GM12878 (cell line): ENCODE results near the gene MAMDC4. TPM values are rescaled to one million over a fixed set of nuclear protein-coding genes. Genes with fewer than 3 reads are reported as not detected.

Experiments
- ATAC-seq: fragments of 200-7000 bp; cut with Tn5 transposase; 3 replicates; pipeline ENCODE4 v1.9.1; 2020; ENCODE audit warnings: mild to moderate bottlenecking, moderate library complexity
- BruUV-seq: library from RNA; stranded (reverse); fragments of 400-500 nt; replicated peaks from 2 replicates; lab custom pipeline; 2021; lab: Mats Ljungman, UMichigan
- CTCF ChIA-PET: fragments of 300-600 bp; sonication (Branson Sonifier 250); formaldehyde crosslinking; extraction: SDS; loops from one replicate; lab custom pipeline; 2021; ENCODE audit warnings: inconsistent platforms; lab: Yijun Ruan, JAX
- POLR2A ChIA-PET: fragments of 350-600 bp; formaldehyde crosslinking; extraction: SDS; loops from one replicate; lab custom pipeline; 2021; ENCODE audit warnings: inconsistent platforms; lab: Charles Lee
- RAD21 ChIA-PET: fragments of 300-600 bp; sonication (Branson Sonifier 250); formaldehyde crosslinking; loops from one replicate; lab custom pipeline; 2023; ENCODE audit warnings: antibody characterized with exemption; ENCODE audit not compliant: unreplicated experiment; lab: Charles Lee
- SMC1A ChIA-PET: fragments of 300-600 bp; sonication (Branson Sonifier 250); formaldehyde crosslinking; loops from one replicate; lab custom pipeline; 2023; ENCODE audit not compliant: unreplicated experiment, uncharacterized antibody; lab: Charles Lee
- DNase-seq: peaks from one replicate; pipeline ENCODE4 v3.0.0-alpha.2; 2011; ENCODE audit warnings: low read depth, low spot score
- FAIRE-seq: peaks from 3 replicates; lab custom pipeline; 2011; peaks lifted over from hg19 to GRCh38; lab: Jason Lieb, UNC
- H2AFZ ChIP-seq: 2 replicates; pipeline ENCODE4 v1.6.0; 2011; ENCODE audit warnings: low read depth, low read length, control low read depth; ENCODE audit not compliant: control insufficient read depth
- H3K27ac ChIP-seq: 2 replicates; pipeline ENCODE4 v1.5.1; 2011; ENCODE audit warnings: control low read depth; ENCODE audit not compliant: control insufficient read depth, insufficient read depth
- H3K27me3 ChIP-seq, 2 experiments: replicated peaks in 1 of 2; 2 replicates each; pipeline versions ENCODE4 v1.6.0 to v1.6.1; 2011; ENCODE audit warnings: low read length in 1 of 2; ENCODE audit not compliant: control insufficient read depth in 2 of 2, insufficient read depth in 2 of 2
- H3K36me3 ChIP-seq, 2 experiments: 2 replicates each; pipeline ENCODE4 v1.5.1; 2011; ENCODE audit warnings: low read length in 1 of 2; ENCODE audit not compliant: control insufficient read depth in 2 of 2, insufficient read depth in 2 of 2
- H3K4me1 ChIP-seq: 2 replicates; pipeline ENCODE4 v1.6.1; 2011; ENCODE audit warnings: mild to moderate bottlenecking, low read length, moderate library complexity, mixed read lengths; ENCODE audit not compliant: control insufficient read depth, insufficient read depth
- H3K4me2 ChIP-seq: 2 replicates; pipeline ENCODE4 v1.6.0; 2011; ENCODE audit warnings: control low read depth; ENCODE audit not compliant: control insufficient read depth, insufficient read depth
- H3K4me3 ChIP-seq: fragments of 200-600 bp; sonication (generic); 2 replicates; pipeline ENCODE4 v1.5.1; 2016
- H3K79me2 ChIP-seq: 2 replicates; pipeline ENCODE4 v1.6.0; 2011; ENCODE audit warnings: low read length; ENCODE audit not compliant: control insufficient read depth, insufficient read depth
- H3K9ac ChIP-seq: 2 replicates; pipeline ENCODE4 v1.8.0; 2011; ENCODE audit warnings: low read length, control low read depth, mixed read lengths; ENCODE audit not compliant: control insufficient read depth, insufficient read depth
- H3K9me3 ChIP-seq: replicated peaks from 3 replicates; pipeline ENCODE4 v1.5.1; 2011; ENCODE audit warnings: mild to moderate bottlenecking, low read length; ENCODE audit not compliant: control insufficient read depth, insufficient read depth
- H4K20me1 ChIP-seq: 2 replicates; pipeline ENCODE4 v1.6.0; 2011; ENCODE audit not compliant: control insufficient read depth, insufficient read depth
- JUNB ChIP-seq: IDR thresholded peaks from 2 replicates; pipeline ENCODE4 v1.6.1; 2016; ENCODE audit warnings: antibody characterized with exemption, mild to moderate bottlenecking
- MXI1 ChIP-seq: fragments of 150-350 bp; IDR thresholded peaks from 2 replicates; pipeline ENCODE4 v1.6.1; 2011; ENCODE audit warnings: low read depth, mild to moderate bottlenecking, inconsistent platforms, low read length, improper control_type of control experiment
- RCOR1 ChIP-seq: conservative IDR thresholded peaks from 2 replicates; pipeline ENCODE4 v1.6.1; 2012; ENCODE audit warnings: low read depth, low read length, improper control_type of control experiment
- SREBF1 ChIP-seq: IDR thresholded peaks from 2 replicates; pipeline ENCODE4 v1.6.1; 2012; ENCODE audit warnings: mild to moderate bottlenecking, low read length
- STAT1 ChIP-seq: fragments of 450-650 bp; conservative IDR thresholded peaks from 2 replicates; pipeline ENCODE4 v1.6.1; 2014; ENCODE audit warnings: antibody characterized with exemption, mild to moderate bottlenecking
- SUZ12 ChIP-seq: fragments of 200-600 bp; sonication (generic); IDR thresholded peaks from one replicate; pipeline ENCODE4 v1.6.1; 2018; ENCODE audit warnings: antibody characterized with exemption, mild to moderate bottlenecking; ENCODE audit not compliant: unreplicated experiment
- TCF3 ChIP-seq: IDR thresholded peaks from 2 replicates; pipeline ENCODE4 v1.6.1; 2012; ENCODE audit warnings: low read depth, mild to moderate bottlenecking, low read length, borderline replicate concordance; ENCODE audit not compliant: insufficient read depth
- ZNF622 ChIP-seq: fragments of 450-650 bp; IDR thresholded peaks from 2 replicates; pipeline ENCODE4 v1.6.1; 2017; ENCODE audit warnings: mild to moderate bottlenecking, inconsistent platforms
- WGBS: methylation state at CpG from one replicate; pipeline ENCODE4 v1.1.6; 2016; ENCODE audit warnings: low lambda C conversion rate; ENCODE audit not compliant: insufficient replicate concordance, insufficient coverage; ENCODE audit errors: missing lambda C conversion rate; 5-methylcytosine and 5-hydroxymethylcytosine counted together
- in situ Hi-C: fragments of 300-500 bp; cut with MboI; formaldehyde crosslinking; loops from 9 replicates; pipeline ENCODE4 v1.14.3; 2018; ENCODE audit warnings: mixed read lengths
- intact Hi-C: fragments of 100-400 bp; cut with micrococcal nuclease; formaldehyde crosslinking; loops from one replicate; pipeline ENCODE4 v1.14.2; 2022; ENCODE audit not compliant: unreplicated experiment
- polyA plus RNA-seq, 11 experiments: library from polyadenylated mRNA; depleted of rRNA in 4 of 11; unstranded in 6 of 11; stranded (reverse) in 5 of 11; fragments of >200 nt; fragmentation: Nextera tagmentation in 4 of 11; fragmentation: Illumina TruSeq in 1 of 11; extraction: Ambion mirVana in 4 of 11; extraction: Trizol in 1 of 11; gene quantifications; 1 replicate in 1 of 11; 2 replicates in 10 of 11; pipeline versions ENCODE4 v1.2.1 to v1.2.3, GENCODE V29; 2011 to 2016; ENCODE audit warnings: inconsistent platforms in 2 of 11, missing spikeins in 2 of 11, low read depth in 1 of 11
- total RNA-seq, 4 experiments: library from RNA; depleted of rRNA in 3 of 4; stranded (reverse); fragments of >200 nt in 3 of 4; fragmentation: Illumina TruSeq in 1 of 4; extraction: Trizol in 1 of 4; gene quantifications; 2 replicates each; pipeline versions ENCODE4 v1.2.1 to v1.2.3, GENCODE V29; 2013 to 2021
- TF ChIP-seq, protein P1 (sequence below), 3 experiments: IDR thresholded peaks in 2 of 3; conservative IDR thresholded peaks in 1 of 3; 2 replicates each; pipeline ENCODE4 v1.5.1; 2011; ENCODE audit warnings: low read depth in 3 of 3, low read length in 3 of 3, mild to moderate bottlenecking in 3 of 3, control low read depth in 2 of 3, moderate library complexity in 2 of 3, inconsistent platforms in 1 of 3, mixed read lengths in 1 of 3; ENCODE audit not compliant: control insufficient read depth in 2 of 3, insufficient read depth in 1 of 3; ENCODE audit errors: extremely low read depth in 1 of 3
- TF ChIP-seq, protein P2 (sequence below): fragments of 450-650 bp; IDR thresholded peaks from 2 replicates; pipeline ENCODE4 v1.6.1; 2018; ENCODE audit warnings: mild to moderate bottlenecking, low read depth, moderate library complexity; ENCODE audit not compliant: partially characterized antibody

The MAMDC4 gene
- total and polyA plus RNA-seq, 10 of the 15 experiments (the other 5 are each of a cell fraction or from before 2014, with no cell fraction given) = 0.22 to 5.7 (median 2.4) TPM; not detected in 1

DNA sequence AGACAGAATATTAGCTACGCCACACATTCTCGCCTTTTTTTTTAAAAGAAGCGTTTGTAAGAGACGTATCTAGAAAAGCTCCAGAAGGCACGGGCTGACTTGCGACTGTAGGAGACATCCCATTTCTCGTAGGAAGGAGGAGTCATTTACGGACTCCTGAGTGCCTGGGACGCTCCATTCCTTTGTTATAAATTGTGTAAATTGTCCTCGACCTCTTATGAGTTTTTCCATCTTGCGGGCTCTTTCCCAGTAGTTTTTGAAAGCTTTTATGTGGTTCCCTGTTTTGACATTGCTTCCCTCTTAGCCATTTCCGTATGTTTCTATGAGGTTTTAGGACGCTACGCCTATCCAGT, 43.4 kb upstream of the MAMDC4 start:
- CTCF ChIA-PET = interaction anchor here (0.5 to 4.4 kb wide), 9 partner anchors 9 to 259 kb away, joined by 3 to 15 read pairs (median 3); partner anchors contain the start of gene AJM1
- H3K4me1 ChIP-seq = peaks cover 7% of the 10 kb centered on the region
- TF ChIP-seq, protein P1, sequence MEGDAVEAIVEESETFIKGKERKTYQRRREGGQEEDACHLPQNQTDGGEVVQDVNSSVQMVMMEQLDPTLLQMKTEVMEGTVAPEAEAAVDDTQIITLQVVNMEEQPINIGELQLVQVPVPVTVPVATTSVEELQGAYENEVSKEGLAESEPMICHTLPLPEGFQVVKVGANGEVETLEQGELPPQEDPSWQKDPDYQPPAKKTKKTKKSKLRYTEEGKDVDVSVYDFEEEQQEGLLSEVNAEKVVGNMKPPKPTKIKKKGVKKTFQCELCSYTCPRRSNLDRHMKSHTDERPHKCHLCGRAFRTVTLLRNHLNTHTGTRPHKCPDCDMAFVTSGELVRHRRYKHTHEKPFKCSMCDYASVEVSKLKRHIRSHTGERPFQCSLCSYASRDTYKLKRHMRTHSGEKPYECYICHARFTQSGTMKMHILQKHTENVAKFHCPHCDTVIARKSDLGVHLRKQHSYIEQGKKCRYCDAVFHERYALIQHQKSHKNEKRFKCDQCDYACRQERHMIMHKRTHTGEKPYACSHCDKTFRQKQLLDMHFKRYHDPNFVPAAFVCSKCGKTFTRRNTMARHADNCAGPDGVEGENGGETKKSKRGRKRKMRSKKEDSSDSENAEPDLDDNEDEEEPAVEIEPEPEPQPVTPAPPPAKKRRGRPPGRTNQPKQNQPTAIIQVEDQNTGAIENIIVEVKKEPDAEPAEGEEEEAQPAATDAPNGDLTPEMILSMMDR (IDR thresholded peaks at IDR 0.05 in 2 of 3, conservative IDR thresholded peaks at IDR 0.05 in 1 of 3; ENCODE audit: control insufficient read depth in 2 of 3, extremely low read depth in 1 of 3, insufficient read depth in 1 of 3, low read depth in 3 of 3, low read length in 3 of 3) = no peak
- TF ChIP-seq RCOR1 (no peak), STAT1 (no peak), ZNF622 (no peak), TCF3 (no peak), MXI1 (no peak), JUNB (no peak), SREBF1 (no peak), SUZ12 (no peak)
- TF ChIP-seq, protein P2, sequence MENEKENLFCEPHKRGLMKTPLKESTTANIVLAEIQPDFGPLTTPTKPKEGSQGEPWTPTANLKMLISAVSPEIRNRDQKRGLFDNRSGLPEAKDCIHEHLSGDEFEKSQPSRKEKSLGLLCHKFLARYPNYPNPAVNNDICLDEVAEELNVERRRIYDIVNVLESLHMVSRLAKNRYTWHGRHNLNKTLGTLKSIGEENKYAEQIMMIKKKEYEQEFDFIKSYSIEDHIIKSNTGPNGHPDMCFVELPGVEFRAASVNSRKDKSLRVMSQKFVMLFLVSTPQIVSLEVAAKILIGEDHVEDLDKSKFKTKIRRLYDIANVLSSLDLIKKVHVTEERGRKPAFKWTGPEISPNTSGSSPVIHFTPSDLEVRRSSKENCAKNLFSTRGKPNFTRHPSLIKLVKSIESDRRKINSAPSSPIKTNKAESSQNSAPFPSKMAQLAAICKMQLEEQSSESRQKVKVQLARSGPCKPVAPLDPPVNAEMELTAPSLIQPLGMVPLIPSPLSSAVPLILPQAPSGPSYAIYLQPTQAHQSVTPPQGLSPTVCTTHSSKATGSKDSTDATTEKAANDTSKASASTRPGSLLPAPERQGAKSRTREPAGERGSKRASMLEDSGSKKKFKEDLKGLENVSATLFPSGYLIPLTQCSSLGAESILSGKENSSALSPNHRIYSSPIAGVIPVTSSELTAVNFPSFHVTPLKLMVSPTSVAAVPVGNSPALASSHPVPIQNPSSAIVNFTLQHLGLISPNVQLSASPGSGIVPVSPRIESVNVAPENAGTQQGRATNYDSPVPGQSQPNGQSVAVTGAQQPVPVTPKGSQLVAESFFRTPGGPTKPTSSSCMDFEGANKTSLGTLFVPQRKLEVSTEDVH = no peak
- TF ChIP-seq, all 136 proteins: peak for 0
- WGBS = 2% methylated on average over 14 of the region's 14 CpGs
- in situ Hi-C loops = no loop called here
- ChIA-PET POLR2A (interaction anchor here (1.2 to 1.4 kb wide), 2 partner anchors 40 to 321 kb away, joined by 3 read pairs; partner anchors contain the start of gene PHPT1), RAD21 (no interaction called here), SMC1A (interaction anchor here (1.1 to 2.3 kb wide), 2 partner anchors 34 to 139 kb away, joined by 4 to 5 read pairs; partner anchors contain the start of gene AJM1)
- H3K4me3 ChIP-seq = peak overlapping the region; percentile 90
- BruUV-seq = no TSS peak
- no peak overlapping the region; the same call in 1 of the 2 replicates for H2AFZ ChIP-seq
- intact Hi-C loops = loop anchor here (10.0 kb wide), 1 partner anchor 76 kb away; the partner anchor contains the start of gene TRAF2
- ATAC-seq (no peak), DNase-seq (no peak), FAIRE-seq (no peak)
- peaks cover 39% of the 10 kb centered on the region for H3K79me2 ChIP-seq
- H3K36me3 ChIP-seq = peaks cover 2 to 7% of the 10 kb centered on the region in 2 experiments; a peak in 3 of 4 replicates
- peak overlapping the region; percentile 76 for H3K4me2 ChIP-seq
- H3K9ac ChIP-seq = peak overlapping the region; percentile 93
- no peaks in the 10 kb centered on the region; the same call in 1 of the 2 replicates for H4K20me1 ChIP-seq
- H3K9me3 ChIP-seq = no peaks in the 10 kb centered on the region
- H3K27ac ChIP-seq = peak overlapping the region; percentile 74
- no peaks in the 10 kb centered on the region for H3K27me3 ChIP-seq
